ENCODE results near the gene SEL1L2. TPM values are rescaled to one million over a fixed set of nuclear protein-coding genes. Genes with fewer than 3 reads are reported as not detected.

Gene SEL1L2
- total RNA-seq, 1 experiment from 2014 or later = not detected

DNA sequence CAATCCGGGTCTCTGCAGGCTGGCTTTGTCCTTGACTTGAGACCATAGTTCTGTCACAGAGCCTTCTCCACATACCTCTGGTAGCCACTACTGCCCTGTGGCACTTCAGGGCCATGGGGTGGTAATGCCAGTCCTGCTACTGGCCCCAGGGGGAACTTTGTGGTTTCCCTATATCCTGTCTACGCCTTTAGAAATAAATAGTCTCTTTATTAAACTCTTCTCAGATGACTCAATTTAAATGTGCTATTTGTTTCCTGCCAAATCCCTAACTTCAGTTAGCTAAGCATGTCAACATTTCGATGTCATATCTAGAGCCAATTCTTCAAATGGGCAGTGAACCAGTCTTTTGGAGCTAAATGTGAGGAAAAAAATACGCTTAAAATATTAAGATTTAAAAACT is 60.1 kb downstream of the SEL1L2 start:
- DNase-seq (ENCODE audit: low spot score) = peak; percentile 11

GRCh38 chr20:13929836-13930235 is 60.6 kb downstream of the SEL1L2 start:
- DNase-seq (ENCODE audit: low spot score) = no peak

DNA sequence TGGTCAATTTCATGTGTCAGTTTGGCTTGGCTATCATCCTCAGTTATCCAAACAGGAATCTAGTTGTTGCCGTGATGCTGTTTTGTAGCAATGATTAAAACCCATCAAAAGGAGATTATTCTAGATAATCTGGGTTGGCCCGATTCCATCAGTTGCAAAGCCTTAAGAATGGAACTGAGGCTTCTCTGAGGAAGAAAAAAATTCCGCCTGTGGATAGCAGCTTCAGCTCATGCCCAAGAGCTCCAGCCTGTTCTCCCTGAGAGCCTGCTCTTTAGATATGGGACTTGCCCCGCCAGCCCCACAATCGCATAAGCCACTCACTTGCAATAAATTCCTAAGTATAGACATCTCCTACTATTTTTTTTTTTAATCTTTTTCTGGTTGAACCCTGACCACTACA is 61.5 kb downstream of the SEL1L2 start:
- no peak for DNase-seq (ENCODE audit: low spot score)

DNA sequence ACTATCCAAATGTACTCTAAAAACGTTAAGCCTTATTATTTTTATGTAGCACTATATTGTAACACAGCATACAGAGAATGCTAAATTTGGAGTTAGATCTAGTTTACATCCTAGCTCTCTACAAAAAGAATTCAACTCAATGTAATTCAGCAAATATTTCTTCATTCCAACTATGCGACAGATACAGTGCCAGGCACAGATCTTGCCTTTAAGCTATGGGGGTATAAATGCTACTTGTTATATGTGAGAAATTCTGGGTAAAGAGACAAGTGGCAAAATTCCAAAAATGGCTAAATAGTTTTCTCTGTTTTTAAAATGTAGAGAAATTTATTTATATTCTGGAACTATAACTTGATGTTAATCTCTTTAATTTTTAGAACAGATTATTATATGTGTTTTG is 63.2 kb downstream of the SEL1L2 start:
- DNase-seq (ENCODE audit: low spot score) = no peak

DNA sequence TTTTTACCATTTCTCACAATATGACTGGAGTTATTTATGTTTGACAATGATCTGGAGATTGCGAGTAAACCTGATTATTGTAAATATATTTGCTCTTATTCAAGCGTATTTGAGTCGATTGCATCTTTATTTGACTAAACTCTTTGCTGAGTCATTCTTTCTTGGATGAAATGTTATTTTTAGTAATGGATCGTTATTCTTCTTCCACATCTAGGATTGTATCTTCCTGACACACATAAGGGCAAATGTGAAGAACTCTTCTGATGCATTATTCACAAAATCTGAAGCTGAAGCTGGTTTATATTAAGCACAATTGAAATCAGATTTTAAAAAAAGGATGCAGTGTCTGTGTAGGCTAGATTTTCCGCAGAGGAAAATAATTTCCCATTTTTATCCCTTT is 68.2 kb downstream of the SEL1L2 start:
- DNase-seq (ENCODE audit: low spot score) = no peak

- no peak for DNase-seq (ENCODE audit: low spot score)
Observed at GRCh38 chr20:13915284-13915683, 75.1 kb downstream of the SEL1L2 start.

GRCh38 chr20:13913572-13913971 is 76.8 kb downstream of the SEL1L2 start:
- DNase-seq (ENCODE audit: low spot score) = no peak

GRCh38 chr20:13913131-13913530 is 77.3 kb downstream of the SEL1L2 start:
- no peak for DNase-seq (ENCODE audit: low spot score)

- no peak for DNase-seq (ENCODE audit: low spot score)
Observed at GRCh38 chr20:13910492-13910891, 79.9 kb downstream of the SEL1L2 start.

DNA sequence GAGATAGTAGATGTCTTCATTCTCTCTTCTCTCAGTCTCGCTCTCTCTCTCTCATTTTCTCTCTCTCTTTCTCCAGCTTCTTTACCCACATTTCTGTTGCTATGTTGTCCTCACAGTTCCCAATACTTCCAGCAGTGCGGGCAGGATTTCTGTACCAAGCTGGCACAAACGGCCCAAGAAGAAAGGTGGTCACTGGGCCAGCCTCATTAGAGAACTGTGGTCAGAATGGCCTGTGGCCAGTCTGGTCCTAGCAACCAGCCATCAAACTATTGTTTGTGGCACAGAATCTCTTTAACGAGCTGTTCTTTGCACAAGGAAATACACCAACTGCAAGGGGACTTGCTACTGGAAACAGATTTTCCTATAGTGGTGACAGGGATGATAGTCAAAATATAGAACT is 81.3 kb downstream of the SEL1L2 start:
- no peak for DNase-seq (ENCODE audit: low spot score)

GRCh38 chr20:13904766-13905165 is 85.6 kb downstream of the SEL1L2 start:
- DNase-seq (ENCODE audit: low spot score) = no peak

DNA sequence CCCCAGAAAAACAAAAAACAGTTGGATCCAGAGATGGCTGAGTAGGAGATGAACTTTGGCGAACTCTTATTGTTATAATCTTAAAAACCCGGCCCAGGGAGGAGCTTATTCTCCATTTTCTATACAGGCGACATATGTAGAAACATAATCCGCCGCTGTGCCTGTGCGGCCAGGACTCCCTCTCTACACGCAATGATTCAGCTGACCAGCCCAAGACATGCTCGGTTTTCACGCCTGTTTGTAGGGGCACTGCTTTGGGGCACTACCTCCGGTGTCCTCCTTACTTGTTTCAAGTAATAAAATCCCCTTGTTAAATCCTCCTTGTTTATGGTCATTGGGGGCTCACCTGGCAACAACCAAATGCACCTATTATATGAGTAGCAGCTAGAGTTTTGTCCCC is 89.9 kb downstream of the SEL1L2 start:
- DNase-seq (ENCODE audit: low spot score) = no peak

DNA sequence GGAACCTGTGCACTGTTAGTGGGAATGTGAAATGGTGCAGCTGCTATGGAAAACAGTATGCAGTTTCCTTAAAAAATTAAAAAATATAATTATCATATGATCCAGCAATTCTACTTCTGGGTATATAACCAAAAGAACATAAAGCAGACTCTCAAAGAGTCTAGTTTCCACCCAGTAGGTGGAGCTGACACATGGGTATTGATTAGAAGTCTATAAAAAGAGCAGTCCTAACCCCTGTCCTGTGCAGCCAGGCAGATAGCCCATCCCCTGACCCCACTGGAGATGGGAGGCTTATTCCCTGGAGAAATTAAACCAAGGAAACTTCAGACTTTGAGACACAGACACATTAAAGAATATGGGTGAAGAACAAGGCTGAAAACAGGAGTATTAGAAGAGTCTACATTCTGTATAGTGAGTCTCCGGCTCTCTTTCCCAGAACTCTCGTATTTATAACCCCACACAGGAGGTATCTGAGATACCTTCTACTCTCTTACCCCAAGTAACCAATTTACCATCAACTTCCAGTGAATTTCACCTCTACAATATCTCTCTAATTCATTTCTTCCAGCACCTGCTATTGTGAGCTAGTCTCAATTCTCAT is 92.3 kb downstream of the SEL1L2 start:
- no peak for DNase-seq (ENCODE audit: low spot score)

DNA sequence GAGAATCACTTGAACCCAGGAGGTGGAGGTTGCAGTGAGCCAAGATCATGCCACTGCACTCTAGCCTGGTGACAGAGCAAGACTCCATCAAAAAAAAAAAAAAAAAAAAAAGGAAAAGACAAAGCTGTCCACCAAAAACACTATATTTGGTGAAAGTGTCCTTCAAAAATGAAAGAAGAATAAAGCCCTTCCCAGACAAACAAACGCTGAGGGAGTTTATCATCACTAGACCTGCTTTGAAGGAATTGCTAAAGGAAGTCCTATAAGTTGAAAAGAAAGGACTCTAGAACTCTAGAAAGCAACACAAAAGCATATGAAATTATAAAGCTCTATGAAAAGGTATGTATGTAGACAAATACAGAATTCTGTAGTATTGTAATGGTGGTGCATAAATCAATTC is 98.8 kb downstream of the SEL1L2 start:
- DNase-seq (ENCODE audit: low spot score) = no peak

DNA sequence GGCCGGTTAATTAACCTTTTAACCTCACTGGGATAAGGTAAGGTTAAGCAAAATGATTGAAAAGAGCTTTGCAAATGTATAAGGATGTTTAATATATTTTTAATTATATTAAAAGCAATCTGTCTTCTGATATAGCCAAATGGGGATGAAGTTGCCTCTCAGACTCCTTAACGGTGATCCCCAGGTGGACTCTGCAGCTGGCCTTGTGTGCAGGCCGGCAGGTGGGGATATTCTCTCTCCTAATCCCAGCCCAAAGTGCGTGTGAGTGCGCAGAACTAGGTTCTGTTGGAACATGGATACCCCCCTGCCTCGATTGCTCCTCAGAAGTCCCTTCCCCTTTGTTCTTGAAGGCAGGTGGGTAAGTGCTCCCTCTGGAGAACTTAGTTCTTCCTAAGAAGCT is 105.6 kb downstream of the SEL1L2 start:
- DNase-seq (ENCODE audit: low spot score) = no peak

DNA sequence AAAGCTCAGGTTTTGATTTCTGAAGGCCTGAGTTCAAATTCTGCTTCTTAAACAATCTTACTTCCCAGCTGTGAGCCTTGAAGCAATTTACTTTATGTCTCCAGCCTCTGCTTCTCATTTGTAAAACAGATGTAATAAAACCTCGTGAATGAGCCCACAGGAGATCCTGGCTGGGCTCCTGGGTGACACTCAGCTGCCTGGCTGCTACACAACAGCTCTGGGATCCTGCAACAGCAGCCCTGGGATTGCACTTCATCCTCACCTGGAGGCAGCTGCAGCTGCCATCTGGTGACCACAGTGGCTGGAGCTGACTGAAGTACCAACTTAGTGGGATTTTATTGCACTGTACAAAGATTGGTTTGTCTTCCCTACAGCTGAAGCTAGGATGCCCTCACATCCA is 107.0 kb downstream of the SEL1L2 start:
- no peak for DNase-seq (ENCODE audit: low spot score)

DNA sequence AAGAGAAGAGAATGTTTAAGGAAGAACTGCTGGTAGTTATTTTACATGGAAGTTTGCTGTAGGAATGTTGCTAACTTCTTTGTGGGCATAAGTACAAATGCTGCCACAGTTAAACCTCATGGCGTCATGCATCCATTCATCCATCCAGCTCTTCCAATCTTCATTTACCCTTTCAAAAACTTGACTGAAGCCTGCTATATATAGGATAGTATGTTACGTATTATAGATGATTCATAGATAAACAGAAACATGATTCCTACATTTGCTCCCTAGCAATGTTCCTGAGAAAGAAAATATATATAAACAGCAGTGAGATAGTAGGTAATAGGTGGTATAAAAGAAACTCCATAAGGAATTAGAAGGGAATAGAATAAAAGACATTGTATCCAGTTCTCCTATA is 111.8 kb downstream of the SEL1L2 start:
- DNase-seq (ENCODE audit: low spot score) = no peak

DNA sequence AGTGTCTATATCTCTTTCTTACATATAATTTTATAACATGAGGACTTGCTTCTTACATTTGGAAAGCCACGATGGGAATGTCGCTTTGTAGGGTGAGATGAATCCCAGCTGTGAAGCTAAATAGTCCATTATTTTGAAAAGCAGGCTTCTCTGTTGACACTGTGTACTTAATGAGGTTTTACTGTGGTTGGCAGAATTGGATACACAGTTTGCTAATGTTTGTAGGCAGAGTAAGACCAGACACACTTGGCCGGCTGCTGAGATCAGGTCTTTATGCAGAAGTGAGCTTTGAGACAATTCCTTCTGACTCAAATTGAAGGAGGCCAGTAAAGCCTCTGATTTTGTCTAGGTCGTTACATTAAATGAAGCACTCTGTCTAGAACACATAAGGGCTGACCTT is 112.6 kb downstream of the SEL1L2 start:
- no peak for DNase-seq (ENCODE audit: low spot score)

DNA sequence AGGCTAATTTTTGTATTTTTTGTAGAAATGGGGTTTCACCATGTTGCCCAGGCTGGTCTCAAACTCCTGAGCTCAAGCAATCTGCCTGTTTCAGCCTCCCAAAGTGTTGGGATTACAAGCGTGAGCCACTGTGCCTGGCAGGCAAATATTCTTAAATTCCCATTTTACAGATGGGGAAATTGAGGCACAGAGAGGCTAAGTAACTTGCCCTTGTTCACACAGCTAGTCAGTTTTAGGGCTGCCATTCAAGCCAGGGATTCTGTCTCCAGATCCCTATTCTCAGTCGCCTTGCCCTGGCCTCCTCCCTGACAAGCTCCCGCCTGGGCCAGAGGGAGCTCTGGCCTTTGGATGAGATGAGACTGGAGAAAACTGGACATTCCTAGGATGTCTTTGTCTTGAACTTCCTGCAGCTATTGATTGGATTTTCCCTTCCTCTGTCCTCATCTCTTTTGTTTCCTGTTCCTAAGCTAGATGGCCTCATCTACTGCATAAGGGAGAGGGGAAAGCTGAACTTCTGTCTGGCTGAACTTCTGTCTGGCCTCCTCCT is 115.1 kb downstream of the SEL1L2 start:
- no peak for DNase-seq (ENCODE audit: low spot score)

- DNase-seq (ENCODE audit: low spot score) = no peak
Observed at GRCh38 chr20:13874394-13875157, 115.8 kb downstream of the SEL1L2 start.

DNA sequence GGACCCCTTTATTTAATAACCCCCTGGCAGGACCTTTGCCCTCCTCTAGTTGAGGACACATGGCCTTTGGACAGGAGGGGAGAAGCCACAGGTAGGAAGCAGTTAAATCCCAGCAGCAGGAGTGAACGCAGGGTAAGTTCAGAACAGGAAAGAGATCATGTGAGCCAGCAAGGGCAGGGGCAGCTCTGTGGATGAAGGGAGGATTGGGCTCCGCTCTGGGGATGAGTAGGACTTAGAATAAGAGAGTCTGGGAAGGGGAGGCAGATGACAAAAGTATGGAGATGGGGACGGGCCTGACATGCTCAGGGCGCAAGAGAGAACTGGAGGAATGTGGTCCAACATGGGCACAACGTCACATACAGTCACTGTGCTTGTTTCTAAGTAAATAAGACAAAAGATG is 116.6 kb downstream of the SEL1L2 start:
- no peak for DNase-seq (ENCODE audit: low spot score)

DNA sequence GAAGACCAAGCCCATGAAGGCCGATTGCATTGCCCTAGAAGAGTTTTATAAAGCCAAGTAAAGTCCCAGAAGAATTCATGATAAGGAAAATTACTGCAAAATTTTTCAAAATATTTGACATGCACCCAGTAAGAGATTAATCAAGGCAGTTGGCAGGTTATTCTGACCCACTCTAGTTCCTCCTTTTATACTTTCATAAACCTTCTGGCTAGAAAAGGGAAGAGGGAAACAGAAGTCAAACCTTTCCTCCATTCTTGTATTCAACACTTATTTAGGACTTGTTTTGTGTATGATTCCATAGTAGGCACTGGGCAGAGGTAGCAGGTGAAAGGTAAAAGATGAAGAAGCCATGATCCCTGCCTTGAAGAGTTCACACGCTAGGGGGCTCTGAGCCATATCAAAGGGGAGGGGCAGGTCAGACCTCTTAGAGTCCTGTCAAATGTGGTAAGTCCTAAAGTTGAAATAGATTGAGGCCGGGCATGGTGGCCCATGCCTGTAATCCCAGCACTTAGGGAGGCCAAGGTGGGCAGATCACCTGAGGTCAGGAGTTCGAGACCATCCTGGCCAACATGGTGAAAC is 120.2 kb downstream of the SEL1L2 start:
- DNase-seq (ENCODE audit: low spot score) = no peak

- no peak for DNase-seq (ENCODE audit: low spot score)
Observed at GRCh38 chr20:13868331-13868730, 122.1 kb downstream of the SEL1L2 start.

Data from A172 (cell line).